ENCODE measurements around the gene SLIT3. TPM values are rescaled to one million over a fixed set of nuclear protein-coding genes. Genes with fewer than 3 reads are reported as not detected.
A peak's percentile ranks its signal among the peaks of the same experiment; 100 is the strongest.

Gene SLIT3
- polyA plus RNA-seq, 4 donors: 55.4 to 60.5 (median 57.8) TPM

GRCh38 chr5:169181814-169182213, 119.1 kb downstream of the SLIT3 start:
- no peak for DNase-seq (ENCODE audit: low read depth in 4 of 4, low spot score in 3 of 4)

GRCh38 chr5:169178754-169179153, 122.2 kb downstream of the SLIT3 start:
- DNase-seq (ENCODE audit: low read depth in 4 of 4, low spot score in 3 of 4): no peak

GRCh38 chr5:169178274-169178673, 122.7 kb downstream of the SLIT3 start:
- no peak for DNase-seq (ENCODE audit: low read depth in 4 of 4, low spot score in 3 of 4)

GRCh38 chr5:169176709-169177694, 123.9 kb downstream of the SLIT3 start:
- DNase-seq (ENCODE audit: low read depth in 4 of 4, low spot score in 3 of 4): no peak

GRCh38 chr5:169175733-169176132, 125.2 kb downstream of the SLIT3 start:
- DNase-seq (ENCODE audit: low read depth in 4 of 4, low spot score in 3 of 4): no peak

GRCh38 chr5:169174923-169175322, 126.0 kb downstream of the SLIT3 start:
- DNase-seq (ENCODE audit: low read depth in 4 of 4, low spot score in 3 of 4): no peak

GRCh38 chr5:169173372-169173771, 127.6 kb downstream of the SLIT3 start:
- DNase-seq (ENCODE audit: low read depth in 4 of 4, low spot score in 3 of 4): no peak

GRCh38 chr5:169171515-169171914, 129.4 kb downstream of the SLIT3 start:
- no peak for DNase-seq (ENCODE audit: low read depth in 4 of 4, low spot score in 3 of 4)

GRCh38 chr5:169169783-169170182, 131.2 kb downstream of the SLIT3 start:
- DNase-seq (ENCODE audit: low read depth in 4 of 4, low spot score in 3 of 4): no peak

- DNase-seq (ENCODE audit: low read depth in 4 of 4, low spot score in 3 of 4): no peak
Observed at GRCh38 chr5:169168280-169168679, 132.7 kb downstream of the SLIT3 start.

GRCh38 chr5:169166078-169166477, 134.9 kb downstream of the SLIT3 start:
- DNase-seq (ENCODE audit: low read depth in 4 of 4, low spot score in 3 of 4): no peak

- DNase-seq (ENCODE audit: low read depth in 4 of 4, low spot score in 3 of 4): no peak
Observed at GRCh38 chr5:169165052-169165451, 135.9 kb downstream of the SLIT3 start.

GRCh38 chr5:169164481-169164925, 136.4 kb downstream of the SLIT3 start:
- DNase-seq (ENCODE audit: low read depth in 4 of 4, low spot score in 3 of 4): no peak

- no peak for DNase-seq (ENCODE audit: low read depth in 4 of 4, low spot score in 3 of 4)
Observed at GRCh38 chr5:169162407-169162806, 138.5 kb downstream of the SLIT3 start.

GRCh38 chr5:169161022-169161680, 139.8 kb downstream of the SLIT3 start:
- peak; percentile 48 to 79 (median 68) for DNase-seq (ENCODE audit: low read depth in 4 of 4, low spot score in 3 of 4)

GRCh38 chr5:169160405-169160901, 140.5 kb downstream of the SLIT3 start:
- DNase-seq (ENCODE audit: low read depth in 4 of 4, low spot score in 3 of 4): no peak

GRCh38 chr5:169158764-169159163, 142.2 kb downstream of the SLIT3 start:
- no peak for DNase-seq (ENCODE audit: low read depth in 4 of 4, low spot score in 3 of 4)

GRCh38 chr5:169157064-169157463, 143.9 kb downstream of the SLIT3 start:
- no peak for DNase-seq (ENCODE audit: low read depth in 4 of 4, low spot score in 3 of 4)

- no peak for DNase-seq (ENCODE audit: low read depth in 4 of 4, low spot score in 3 of 4)
Observed at GRCh38 chr5:169154679-169155078, 146.3 kb downstream of the SLIT3 start.

- no peak for DNase-seq (ENCODE audit: low read depth in 4 of 4, low spot score in 3 of 4)
Observed at GRCh38 chr5:169153405-169153804, 147.5 kb downstream of the SLIT3 start.

- no peak for DNase-seq (ENCODE audit: low read depth in 4 of 4, low spot score in 3 of 4)
Observed at GRCh38 chr5:169152946-169153345, 148.0 kb downstream of the SLIT3 start.
